Cardiac fibroblast (primary cell): ENCODE measurements around the gene TUBB1.
"Not testable (repeated sequence)": the region's sequence is repeated elsewhere in the genome, so short reads cannot be mapped to it uniquely, and the experiment has no call there.

ENCODE experiments used
- DNase-seq, 2 donors: peaks; one replicate each; pipeline versions ENCODE4 v3.0.0 to v3.0.0-alpha.2; 2010; ENCODE audit warnings: low read depth in 2 of 2
- H3K4me3 ChIP-seq, 2 donors: replicated peaks in 1 of 2; 1 replicate in 1 of 2; 2 replicates in 1 of 2; pipeline ENCODE4 v1.5.1; 2011; ENCODE audit warnings: low read depth in 2 of 2, low read length in 2 of 2, mild to moderate bottlenecking in 2 of 2, moderate library complexity in 1 of 2
- CTCF ChIP-seq: IDR thresholded peaks from one replicate; pipeline ENCODE4 v1.5.1; 2011; ENCODE audit warnings: low read depth, mild to moderate bottlenecking, low read length, inconsistent platforms

The TUBB1 gene

DNA sequence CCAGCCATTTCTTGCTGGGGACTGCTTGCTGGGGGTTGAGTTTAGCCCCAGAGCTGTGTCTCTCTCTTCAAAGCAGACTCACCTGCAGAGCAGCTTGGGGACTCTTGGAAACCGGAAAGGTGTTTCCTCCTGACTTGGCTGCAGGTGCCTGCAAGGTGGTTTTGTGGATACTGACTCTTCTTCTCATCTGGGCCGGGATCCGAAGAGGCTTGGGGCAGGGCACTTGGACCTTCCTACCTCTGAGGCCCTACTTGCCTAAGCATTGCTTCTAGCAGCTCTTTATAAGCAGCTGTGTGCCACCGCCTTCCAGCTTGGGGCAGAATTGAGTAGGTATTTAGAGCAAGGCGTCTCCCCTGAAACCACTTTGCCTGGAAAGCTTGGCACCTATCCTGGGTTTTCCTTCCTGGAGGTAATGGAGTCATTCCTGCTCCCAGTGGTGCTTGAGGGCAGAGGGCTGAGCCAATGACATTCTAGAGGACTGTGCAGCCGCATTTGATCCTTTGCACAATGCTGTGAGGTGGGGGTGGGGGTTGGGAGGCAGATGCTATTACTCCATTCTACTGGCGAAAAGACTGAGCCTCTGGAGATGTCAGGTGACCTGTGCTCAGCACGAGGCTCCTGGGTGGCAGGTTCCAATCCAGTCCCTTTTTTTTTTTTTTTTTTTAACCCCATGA is 8.8 kb upstream of the TUBB1 start:
- no peak for TF ChIP-seq CTCF
- DNase-seq = peak in 1 of 2 donors; percentile 20
- H3K4me3 ChIP-seq = no peak overlapping the region

DNA sequence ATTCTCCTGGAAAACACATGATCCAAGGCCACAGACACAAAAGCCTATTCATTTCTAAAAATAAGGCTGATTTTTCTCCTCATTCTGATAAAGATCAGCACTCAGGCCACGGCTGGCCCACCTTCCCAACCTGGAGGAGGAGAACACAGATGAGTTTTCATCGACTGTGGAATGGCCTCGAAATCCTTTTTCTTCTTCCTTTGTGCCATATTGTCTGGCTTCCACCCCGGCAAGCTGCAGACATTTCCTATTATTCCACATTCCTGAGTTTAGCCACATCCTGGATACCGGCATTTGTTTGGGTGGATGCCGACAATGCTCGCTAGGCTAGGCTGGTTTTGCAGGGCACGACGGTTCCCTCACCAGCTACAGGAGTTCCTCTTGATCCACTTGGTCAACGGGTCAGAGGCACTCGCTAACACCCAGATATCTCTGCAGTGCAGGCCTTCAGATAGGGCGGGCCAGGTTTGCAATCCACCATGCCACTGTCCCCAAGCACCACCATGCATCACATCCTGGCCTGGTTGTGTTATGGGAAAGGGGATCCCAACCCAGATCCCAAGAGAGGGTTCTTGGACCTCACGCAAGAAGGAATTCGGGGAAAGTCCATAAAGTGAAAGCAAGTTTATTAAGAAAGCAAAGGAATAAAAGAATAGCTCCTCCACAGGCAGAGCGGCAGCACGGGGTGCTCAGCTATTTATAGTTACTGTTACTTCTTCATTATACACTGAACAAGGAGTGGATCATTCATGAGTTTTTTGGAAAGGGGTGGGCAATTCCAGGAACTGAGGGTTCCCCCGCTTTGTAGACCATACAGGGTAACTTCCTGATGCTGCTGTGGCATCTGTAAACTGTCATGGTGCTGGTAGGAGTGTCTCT is 8.0 kb upstream of the TUBB1 start:
- peak; percentile 92 to 93 for DNase-seq
- no peak overlapping the region for H3K4me3 ChIP-seq
- TF ChIP-seq CTCF = no peak

GRCh38 chr20:59011874-59012157 is 7.4 kb upstream of the TUBB1 start:
- H3K4me3 ChIP-seq, DNase-seq: not testable (repeated sequence)

- no peak for DNase-seq
- TF ChIP-seq CTCF = no peak
- no peak overlapping the region for H3K4me3 ChIP-seq
These were observed 5.9 kb upstream of the TUBB1 start for GRCh38 chr20:59013031-59013951.

DNA sequence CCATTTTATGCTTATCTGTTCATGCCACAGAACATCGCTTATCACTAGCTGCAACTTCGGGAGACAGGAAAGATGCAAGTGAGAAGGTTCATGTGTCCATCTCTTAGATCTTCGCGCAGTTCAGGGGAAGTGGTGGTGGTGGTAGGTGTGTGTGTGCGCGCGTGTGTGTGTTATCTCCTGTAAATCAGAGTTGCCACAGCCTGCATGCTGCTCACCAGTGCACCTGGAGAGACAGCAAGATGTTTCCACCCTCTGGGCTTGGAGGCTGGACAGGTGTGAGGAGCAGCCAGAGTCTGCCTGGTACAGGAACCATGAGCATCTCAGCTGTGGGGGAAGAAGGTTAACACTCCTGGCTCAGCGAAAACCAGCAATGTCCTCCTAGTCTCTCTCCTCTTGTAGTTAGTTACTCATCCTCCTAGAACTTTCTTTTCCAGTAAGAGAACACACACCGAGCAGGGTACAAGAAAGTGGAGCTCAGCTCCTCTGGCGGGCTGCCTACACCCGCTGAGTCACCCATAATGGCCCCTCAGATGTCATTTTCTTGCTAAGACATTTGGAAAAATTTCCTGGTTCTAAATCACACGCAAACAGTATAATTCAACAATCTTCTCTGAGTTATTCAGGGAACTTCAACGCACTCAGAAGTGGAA is 5.1 kb upstream of the TUBB1 start:
- no peak for TF ChIP-seq CTCF
- H3K4me3 ChIP-seq = no peak overlapping the region
- peak in 1 of 2 donors; percentile 83 for DNase-seq

DNA sequence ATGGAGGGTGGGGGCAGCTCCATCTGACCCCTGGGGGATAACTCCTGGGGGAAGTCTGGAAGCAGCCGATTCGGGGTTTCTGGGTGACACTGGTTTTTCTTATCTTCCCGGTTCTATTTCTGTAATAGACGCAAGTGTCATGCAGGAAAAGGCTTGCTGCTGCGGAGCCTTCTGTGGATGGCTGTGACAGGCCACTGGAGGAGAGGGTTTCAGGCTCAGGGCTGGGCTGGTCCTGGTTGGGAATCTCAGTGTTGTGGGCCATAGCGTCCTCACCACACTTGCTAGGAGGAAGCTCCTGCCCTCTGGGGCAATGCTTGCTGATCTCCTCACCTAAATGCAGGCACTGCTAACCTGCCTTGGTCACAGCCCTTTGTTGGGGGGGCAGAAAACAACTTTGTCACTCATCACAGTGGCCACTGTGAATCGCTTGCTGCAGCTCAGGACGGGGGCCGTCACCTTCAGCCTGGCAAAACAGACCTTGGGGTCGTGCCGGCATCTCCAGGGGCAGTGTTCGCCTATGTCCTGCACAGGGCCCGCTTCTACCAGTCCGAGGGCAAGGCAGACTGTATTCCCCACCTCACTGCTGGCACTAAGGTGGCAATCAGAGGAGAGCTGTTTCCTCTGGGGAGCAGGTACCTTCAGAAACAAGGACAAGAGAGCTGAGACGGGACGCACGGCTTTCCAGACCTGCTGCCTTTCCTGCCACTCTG is 4.4 kb upstream of the TUBB1 start:
- TF ChIP-seq CTCF = no peak
- H3K4me3 ChIP-seq = no peak overlapping the region
- DNase-seq = no peak
